PC-9 (cell line): ENCODE data around the gene EXT2.

Experiments
- CTCF ChIP-seq: fragments of 200-600 bp; sonication (generic); conservative IDR thresholded peaks from 2 replicates; pipeline ENCODE4 v1.6.1; 2017; ENCODE audit warnings: mixed run types, antibody characterized with exemption, mild to moderate bottlenecking, moderate library complexity
- EZH2 ChIP-seq: fragments of 200-600 bp; sonication (generic); IDR thresholded peaks from 2 replicates; pipeline ENCODE4 v1.8.0; 2017; ENCODE audit warnings: antibody characterized with exemption, low read depth

GRCh38 chr11:44083433-44083832, 12.0 kb upstream of the EXT2 start:
- no peak for TF ChIP-seq CTCF
- TF ChIP-seq EZH2 = no peak
